ENCODE results near the gene LCN12.

GRCh38 chr9:136920069-136920468 is 32.0 kb upstream of the LCN12 start:
- TF ChIP-seq, protein P1, sequence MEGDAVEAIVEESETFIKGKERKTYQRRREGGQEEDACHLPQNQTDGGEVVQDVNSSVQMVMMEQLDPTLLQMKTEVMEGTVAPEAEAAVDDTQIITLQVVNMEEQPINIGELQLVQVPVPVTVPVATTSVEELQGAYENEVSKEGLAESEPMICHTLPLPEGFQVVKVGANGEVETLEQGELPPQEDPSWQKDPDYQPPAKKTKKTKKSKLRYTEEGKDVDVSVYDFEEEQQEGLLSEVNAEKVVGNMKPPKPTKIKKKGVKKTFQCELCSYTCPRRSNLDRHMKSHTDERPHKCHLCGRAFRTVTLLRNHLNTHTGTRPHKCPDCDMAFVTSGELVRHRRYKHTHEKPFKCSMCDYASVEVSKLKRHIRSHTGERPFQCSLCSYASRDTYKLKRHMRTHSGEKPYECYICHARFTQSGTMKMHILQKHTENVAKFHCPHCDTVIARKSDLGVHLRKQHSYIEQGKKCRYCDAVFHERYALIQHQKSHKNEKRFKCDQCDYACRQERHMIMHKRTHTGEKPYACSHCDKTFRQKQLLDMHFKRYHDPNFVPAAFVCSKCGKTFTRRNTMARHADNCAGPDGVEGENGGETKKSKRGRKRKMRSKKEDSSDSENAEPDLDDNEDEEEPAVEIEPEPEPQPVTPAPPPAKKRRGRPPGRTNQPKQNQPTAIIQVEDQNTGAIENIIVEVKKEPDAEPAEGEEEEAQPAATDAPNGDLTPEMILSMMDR (IDR thresholded peaks at IDR 0.05) = no peak
- no peak for TF ChIP-seq POLR2A (IDR thresholded peaks at IDR 0.05)

Measured in esophagus squamous epithelium (tissue), 4 donors.